ENCODE results near the gene SIX2. TPM values are rescaled to one million over a fixed set of nuclear protein-coding genes. Genes with fewer than 3 reads are reported as not detected.
A peak's percentile ranks its signal among the peaks of the same experiment; 100 is the strongest.

Gene SIX2
- total and polyA plus RNA-seq, 2 of the 8 experiments (the other 6 are each of a cell fraction or from before 2014, with no cell fraction given), result 0.47 to 1.0 TPM

DNA sequence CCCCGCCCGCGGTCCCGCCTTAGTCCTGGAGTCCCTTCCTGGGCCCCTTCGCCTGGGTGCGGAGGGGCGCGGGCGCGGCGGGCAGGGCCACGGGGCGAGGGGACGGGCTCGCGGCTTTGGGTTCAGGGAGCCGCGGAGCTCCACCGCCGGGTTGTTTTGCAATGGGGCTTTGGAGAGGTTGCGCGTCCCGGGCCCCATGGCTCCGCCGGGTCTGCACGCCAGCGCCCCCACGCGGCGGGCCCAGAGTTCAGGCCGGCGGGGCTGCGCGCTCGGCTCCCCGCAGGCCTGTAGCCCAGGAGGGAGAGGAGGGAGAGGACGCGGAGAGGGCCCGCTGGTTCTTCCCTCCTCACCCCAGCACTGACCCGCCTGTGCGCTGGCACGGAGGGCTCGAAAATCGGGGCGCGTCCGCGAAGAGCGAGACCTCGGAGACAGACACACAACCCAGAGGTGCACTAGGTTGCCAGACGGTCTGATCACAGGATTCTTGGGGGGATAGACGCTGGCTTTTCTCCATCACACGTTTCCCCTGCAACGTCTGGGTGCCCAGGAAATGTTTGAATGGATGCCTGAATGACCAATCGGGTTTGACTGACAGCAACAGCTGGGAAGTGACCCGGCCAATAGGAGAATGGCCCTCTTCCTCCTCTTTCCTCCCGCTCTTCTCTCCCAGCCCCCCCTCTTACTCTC is 4.9 kb upstream of the SIX2 start (continued):
- TF ChIP-seq KDM4A (IDR thresholded peaks at IDR 0.05; ENCODE audit: low read depth, low read length, severe bottlenecking) (peak; percentile 85), CEBPB (IDR thresholded peaks at IDR 0.05; ENCODE audit: low read depth, low read length) (peak; percentile 63; the same call in 1 of the 2 replicates), SP2 (IDR thresholded peaks at IDR 0.05; ENCODE audit: low read length) (no peak), SP1 (IDR thresholded peaks at IDR 0.05; ENCODE audit: low read depth, low read length) (peak; percentile 73), SIRT6 (IDR thresholded peaks at IDR 0.05; ENCODE audit: low read length) (no peak), HDAC2 (IDR thresholded peaks at IDR 0.05; ENCODE audit: borderline replicate concordance in 1 of 2, low read depth in 2 of 2, low read length in 2 of 2) (0 out of 4 replicates have a peak, but pooled peaks of 1 of the 2 experiments have one; percentile 32), TAF1 (IDR thresholded peaks at IDR 0.05; ENCODE audit: low read depth, low read length) (peak; percentile 60; the same call in 1 of the 2 replicates)
- TF ChIP-seq, protein P1, sequence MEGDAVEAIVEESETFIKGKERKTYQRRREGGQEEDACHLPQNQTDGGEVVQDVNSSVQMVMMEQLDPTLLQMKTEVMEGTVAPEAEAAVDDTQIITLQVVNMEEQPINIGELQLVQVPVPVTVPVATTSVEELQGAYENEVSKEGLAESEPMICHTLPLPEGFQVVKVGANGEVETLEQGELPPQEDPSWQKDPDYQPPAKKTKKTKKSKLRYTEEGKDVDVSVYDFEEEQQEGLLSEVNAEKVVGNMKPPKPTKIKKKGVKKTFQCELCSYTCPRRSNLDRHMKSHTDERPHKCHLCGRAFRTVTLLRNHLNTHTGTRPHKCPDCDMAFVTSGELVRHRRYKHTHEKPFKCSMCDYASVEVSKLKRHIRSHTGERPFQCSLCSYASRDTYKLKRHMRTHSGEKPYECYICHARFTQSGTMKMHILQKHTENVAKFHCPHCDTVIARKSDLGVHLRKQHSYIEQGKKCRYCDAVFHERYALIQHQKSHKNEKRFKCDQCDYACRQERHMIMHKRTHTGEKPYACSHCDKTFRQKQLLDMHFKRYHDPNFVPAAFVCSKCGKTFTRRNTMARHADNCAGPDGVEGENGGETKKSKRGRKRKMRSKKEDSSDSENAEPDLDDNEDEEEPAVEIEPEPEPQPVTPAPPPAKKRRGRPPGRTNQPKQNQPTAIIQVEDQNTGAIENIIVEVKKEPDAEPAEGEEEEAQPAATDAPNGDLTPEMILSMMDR (IDR thresholded peaks at IDR 0.05; ENCODE audit: control extremely low read depth in 1 of 3, insufficient read depth in 1 of 3, low read depth in 1 of 3, low read length in 3 of 3), result peak in 2 of 3 experiments; percentile 82 to 85; a peak in 3 of 4 replicates
- TF ChIP-seq, protein P2, sequence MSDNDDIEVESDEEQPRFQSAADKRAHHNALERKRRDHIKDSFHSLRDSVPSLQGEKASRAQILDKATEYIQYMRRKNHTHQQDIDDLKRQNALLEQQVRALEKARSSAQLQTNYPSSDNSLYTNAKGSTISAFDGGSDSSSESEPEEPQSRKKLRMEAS (IDR thresholded peaks at IDR 0.05), result peak; percentile 52; the same call in 1 of the 2 replicates
